ENCODE measurements around the gene GSTP1. TPM values are rescaled to one million over a fixed set of nuclear protein-coding genes. Genes with fewer than 3 reads are reported as not detected.

The GSTP1 gene
- total RNA-seq, 1 experiment from 2014 or later: 838 TPM

GRCh38 chr11:67608486-67608885, 24.9 kb downstream of the GSTP1 start:
- intact Hi-C loops (cut with micrococcal nuclease; ENCODE audit: unreplicated experiment): no loop called here
- no peak for TF ChIP-seq CTCF (IDR thresholded peaks at IDR 0.05; ENCODE audit: unreplicated experiment)
- BruUV-seq (replicated peaks): no TSS peak
- Mint-ChIP-seq H3K4me3 (ENCODE audit: low read depth, unreplicated experiment) (no peak overlapping the region), H3K4me1 (ENCODE audit: low read depth, unreplicated experiment) (peaks cover 10% of the 10 kb centered on the region), H3K27ac (ENCODE audit: unreplicated experiment) (no peak overlapping the region), H3K27me3 (ENCODE audit: unreplicated experiment) (no peaks in the 10 kb centered on the region), H3K9me3 (ENCODE audit: low read depth, unreplicated experiment) (no peaks in the 10 kb centered on the region), H3K36me3 (ENCODE audit: insufficient read depth, unreplicated experiment) (peaks cover 46% of the 10 kb centered on the region)
- DNase-seq: no peak
- CTCF ChIA-PET: no interaction called here

GRCh38 chr11:67609316-67609715, 25.7 kb downstream of the GSTP1 start:
- no TSS peak for BruUV-seq (replicated peaks)

GRCh38 chr11:67610302-67610868, 26.8 kb downstream of the GSTP1 start:
- CTCF ChIA-PET: interaction anchor here (0.6 kb wide), 1 partner anchor 220 kb away, joined by 3 read pairs; no protein-coding TSS in a partner anchor
- Mint-ChIP-seq H3K27ac (ENCODE audit: unreplicated experiment) (no peak overlapping the region), H3K4me3 (ENCODE audit: low read depth, unreplicated experiment) (no peak overlapping the region), H3K9me3 (ENCODE audit: low read depth, unreplicated experiment) (no peaks in the 10 kb centered on the region), H3K4me1 (ENCODE audit: low read depth, unreplicated experiment) (peaks cover 17% of the 10 kb centered on the region), H3K36me3 (ENCODE audit: insufficient read depth, unreplicated experiment) (peaks cover 51% of the 10 kb centered on the region), H3K27me3 (ENCODE audit: unreplicated experiment) (no peaks in the 10 kb centered on the region)
- intact Hi-C loops (cut with micrococcal nuclease; ENCODE audit: unreplicated experiment): no loop called here
- no TSS peak for BruUV-seq (replicated peaks)
- no peak for TF ChIP-seq CTCF (IDR thresholded peaks at IDR 0.05; ENCODE audit: unreplicated experiment)
- no peak for DNase-seq

More at GRCh38 chr11:67609316-67609715, 25.7 kb downstream of the GSTP1 start:
- Mint-ChIP-seq H3K36me3 (ENCODE audit: insufficient read depth, unreplicated experiment) (peaks cover 51% of the 10 kb centered on the region), H3K27me3 (ENCODE audit: unreplicated experiment) (no peaks in the 10 kb centered on the region), H3K9me3 (ENCODE audit: low read depth, unreplicated experiment) (no peaks in the 10 kb centered on the region), H3K4me3 (ENCODE audit: low read depth, unreplicated experiment) (no peak overlapping the region), H3K27ac (ENCODE audit: unreplicated experiment) (no peak overlapping the region), H3K4me1 (ENCODE audit: low read depth, unreplicated experiment) (peaks cover 13% of the 10 kb centered on the region)
- DNase-seq: no peak
- TF ChIP-seq CTCF (IDR thresholded peaks at IDR 0.05; ENCODE audit: unreplicated experiment): no peak
- CTCF ChIA-PET: no interaction called here
- intact Hi-C loops (cut with micrococcal nuclease; ENCODE audit: unreplicated experiment): no loop called here

- Mint-ChIP-seq H3K36me3 (ENCODE audit: insufficient read depth, unreplicated experiment) (peaks cover 51% of the 10 kb centered on the region), H3K4me3 (ENCODE audit: low read depth, unreplicated experiment) (no peak overlapping the region), H3K27me3 (ENCODE audit: unreplicated experiment) (no peaks in the 10 kb centered on the region), H3K9me3 (ENCODE audit: low read depth, unreplicated experiment) (no peaks in the 10 kb centered on the region), H3K4me1 (ENCODE audit: low read depth, unreplicated experiment) (peaks cover 9% of the 10 kb centered on the region), H3K27ac (ENCODE audit: unreplicated experiment) (no peak overlapping the region)
- CTCF ChIA-PET: interaction anchor here (0.5 kb wide), 1 partner anchor 98 kb away, joined by 3 read pairs; no protein-coding TSS in a partner anchor
- intact Hi-C loops (cut with micrococcal nuclease; ENCODE audit: unreplicated experiment): no loop called here
- no peak for DNase-seq
- no peak for TF ChIP-seq CTCF (IDR thresholded peaks at IDR 0.05; ENCODE audit: unreplicated experiment)
- no TSS peak for BruUV-seq (replicated peaks)
Observed at GRCh38 chr11:67611165-67611564, 27.6 kb downstream of the GSTP1 start.
